Measurements from ENCODE around the gene OOSP3.

The OOSP3 gene

GRCh38 chr11:59833602-59834001 is 45.0 kb upstream of the OOSP3 start (continued):
- no peak for TF ChIP-seq ZBTB49 (tag by site-specific recombination; IDR thresholded peaks at IDR 0.05; ENCODE audit: low read depth)
- no peak for TF ChIP-seq ZBTB26 (tag by site-specific recombination; optimal IDR thresholded peaks at IDR 0.05)
- no peak for TF ChIP-seq ZNF777 (tag by site-specific recombination; IDR thresholded peaks at IDR 0.05; ENCODE audit: borderline replicate concordance)
- no peak for TF ChIP-seq ZXDB (tag by site-specific recombination; IDR thresholded peaks at IDR 0.05)

- no peak overlapping the region for H3K27ac ChIP-seq (ENCODE audit: extremely low read depth, low read depth, low read length)
- ChIA-PET CTCF (interaction anchor here (0.6 kb wide), 1 partner anchor 494 kb away, joined by 3 read pairs; no protein-coding TSS in a partner anchor), POLR2A (no interaction called here)
- H3K9me3 ChIP-seq (ENCODE audit: control insufficient read depth, insufficient read depth, low read depth, low read length) = no peaks in the 10 kb centered on the region
- TF ChIP-seq ZNF175 (tag by site-specific recombination; IDR thresholded peaks at IDR 0.05) (no peak), ZNF280C (tag by site-specific recombination; IDR thresholded peaks at IDR 0.05) (no peak), ZNF114 (tag by site-specific recombination; IDR thresholded peaks at IDR 0.05) (no peak), ATF2 (tag by site-specific recombination; IDR thresholded peaks at IDR 0.05; ENCODE audit: low read depth) (no peak), ZNF707 (tag by site-specific recombination; IDR thresholded peaks at IDR 0.05) (no peak), ZNF623 (tag by site-specific recombination; IDR thresholded peaks at IDR 0.05) (no peak), ZFP69B (tag by site-specific recombination; IDR thresholded peaks at IDR 0.05) (no peak), GLIS2 (tag by site-specific recombination; IDR thresholded peaks at IDR 0.05) (no peak), ZNF660 (tag by site-specific recombination; IDR thresholded peaks at IDR 0.05) (no peak), ZNF777 (tag by site-specific recombination; IDR thresholded peaks at IDR 0.05; ENCODE audit: borderline replicate concordance) (no peak), ZNF768 (tag by site-specific recombination; IDR thresholded peaks at IDR 0.05) (no peak), MEIS1 (CRISPR knock-in tag; IDR thresholded peaks at IDR 0.05; ENCODE audit: borderline replicate concordance) (no peak), ZSCAN18 (tag by site-specific recombination; IDR thresholded peaks at IDR 0.05) (no peak), ZNF416 (tag by site-specific recombination; IDR thresholded peaks at IDR 0.05) (no peak), ZNF121 (tag by site-specific recombination; IDR thresholded peaks at IDR 0.05) (no peak), ZFP41 (tag by site-specific recombination; IDR thresholded peaks at IDR 0.05; ENCODE audit: borderline replicate concordance) (no peak), ZNF449 (tag by site-specific recombination; IDR thresholded peaks at IDR 0.05) (no peak), ZNF146 (tag by site-specific recombination; IDR thresholded peaks at IDR 0.05) (no peak)
- no peaks in the 10 kb centered on the region for H3K36me3 ChIP-seq (ENCODE audit: control insufficient read depth in 2 of 2, insufficient read depth in 1 of 2, low read length in 2 of 2)
- no peak overlapping the region for H3K4me3 ChIP-seq (ENCODE audit: low read depth, low read length)
- no peaks in the 10 kb centered on the region for H3K4me1 ChIP-seq (ENCODE audit: control insufficient read depth, insufficient read depth, low read length)
Observed at GRCh38 chr11:59839615-59840014, 39.0 kb upstream of the OOSP3 start.

Data from HEK293 (cell line).